H1 (cell line): Measurements from ENCODE around the gene FRY. TPM values are rescaled to one million over a fixed set of nuclear protein-coding genes. Genes with fewer than 3 reads are reported as not detected.

ENCODE experiments used
- CTCF ChIA-PET: fragments of 300-600 bp; sonication (Branson Sonifier 250); formaldehyde crosslinking; loops from one replicate; lab custom pipeline; 2021; ENCODE audit not compliant: partially characterized antibody; lab: Charles Lee
- POLR2A ChIA-PET: fragments of 300-600 bp; sonication (Branson Sonifier 250); formaldehyde crosslinking; loops from one replicate; lab custom pipeline; 2021; ENCODE audit warnings: inconsistent platforms; ENCODE audit not compliant: partially characterized antibody; lab: Charles Lee
- DNase-seq, 2 experiments: peaks; one replicate each; pipeline versions ENCODE4 v3.0.0 to v3.0.0-alpha.2; 2010 to 2022; ENCODE audit warnings: low spot score in 2 of 2, low read depth in 1 of 2, mixed read lengths in 1 of 2
- FAIRE-seq: peaks from 2 replicates; lab custom pipeline; 2011; peaks lifted over from hg19 to GRCh38; lab: Jason Lieb, UNC
- H2AFZ ChIP-seq: 2 replicates; pipeline ENCODE4 v1.8.1; 2012; ENCODE audit warnings: low read length, inconsistent platforms
- H2AK5ac ChIP-seq: 2 replicates; pipeline ENCODE4 v1.6.1; 2013; ENCODE audit warnings: low read depth, low read length
- H2BK120ac ChIP-seq: replicated peaks from 2 replicates; pipeline ENCODE3; 2013; ENCODE audit warnings: low read depth, low read length, inconsistent platforms
- H2BK12ac ChIP-seq: 2 replicates; pipeline ENCODE4 v1.6.1; 2013; ENCODE audit warnings: low read depth, low read length
- H2BK15ac ChIP-seq: 2 replicates; pipeline ENCODE4 v1.6.1; 2013; ENCODE audit warnings: low read length
- H2BK20ac ChIP-seq: 2 replicates; pipeline ENCODE4 v1.6.1; 2013; ENCODE audit warnings: low read length
- H2BK5ac ChIP-seq: 2 replicates; pipeline ENCODE4 v1.6.1; 2013; ENCODE audit warnings: low read depth, low read length
- H3K14ac ChIP-seq: 2 replicates; pipeline ENCODE4 v1.6.1; 2013; ENCODE audit warnings: inconsistent platforms; ENCODE audit not compliant: insufficient read length
- H3K18ac ChIP-seq: 2 replicates; pipeline ENCODE4 v1.6.1; 2013; ENCODE audit warnings: low read length; ENCODE audit errors: extremely low read depth
- H3K23ac ChIP-seq: 2 replicates; pipeline ENCODE4 v1.6.1; 2013; ENCODE audit warnings: inconsistent platforms; ENCODE audit not compliant: insufficient read length
- H3K23me2 ChIP-seq: 2 replicates; pipeline ENCODE4 v1.6.1; 2013; ENCODE audit warnings: low read depth, low read length
- H3K27ac ChIP-seq: 2 replicates; pipeline ENCODE4 v1.6.1; 2011; ENCODE audit warnings: low read depth, low read length, inconsistent platforms
- H3K27me3 ChIP-seq, 4 experiments: replicated peaks in 1 of 4; 1 replicate in 1 of 4; 2 replicates in 3 of 4; pipeline versions ENCODE4 v1.6.1 to v1.8.1; 2011 to 2013; ENCODE audit warnings: low read length in 3 of 4, mild to moderate bottlenecking in 3 of 4, inconsistent platforms in 2 of 4, mixed read lengths in 2 of 4, moderate library complexity in 1 of 4; ENCODE audit not compliant: control insufficient read depth in 3 of 4, insufficient read depth in 3 of 4; ENCODE audit errors: extremely low read depth in 1 of 4
- H3K36me3 ChIP-seq, 4 experiments: 2 replicates each; pipeline versions ENCODE4 v1.6.1 to v1.8.1; 2011 to 2013; ENCODE audit warnings: mild to moderate bottlenecking in 4 of 4, low read length in 3 of 4, moderate library complexity in 2 of 4, control low read depth in 1 of 4, inconsistent platforms in 1 of 4; ENCODE audit not compliant: insufficient read depth in 4 of 4, control insufficient read depth in 2 of 4
- H3K4ac ChIP-seq: replicated peaks from 2 replicates; pipeline ENCODE3; 2013; ENCODE audit warnings: low read length, low read depth, mixed read lengths, inconsistent platforms; ENCODE audit not compliant: insufficient read length
- H3K4me1 ChIP-seq, 4 experiments: replicated peaks in 1 of 4; 1 replicate in 1 of 4; 2 replicates in 3 of 4; pipeline versions ENCODE4 v1.6.1 to v1.8.1; 2011 to 2013; ENCODE audit warnings: low read length in 3 of 4, inconsistent platforms in 2 of 4, mixed read lengths in 1 of 4; ENCODE audit not compliant: insufficient read depth in 4 of 4, control insufficient read depth in 3 of 4
- H3K4me2 ChIP-seq, 2 experiments: 2 replicates each; pipeline versions ENCODE4 v1.6.1 to v1.8.1; 2011 to 2013; ENCODE audit warnings: low read depth in 2 of 2, low read length in 2 of 2, control low read depth in 1 of 2, inconsistent platforms in 1 of 2, mild to moderate bottlenecking in 1 of 2; ENCODE audit not compliant: insufficient read depth in 1 of 2
- H3K4me3 ChIP-seq, 4 experiments: fragments of 200-600, 300-600 bp in 1 of 4; sonication (generic), shearing (Covaris generic), sonication (Bioruptor Twin) in 1 of 4; 2 replicates each; pipeline versions ENCODE4 v1.5.1 to v1.8.1; 2011 to 2016; ENCODE audit warnings: low read length in 4 of 4, low read depth in 3 of 4, control low read depth in 2 of 4, inconsistent platforms in 2 of 4, mild to moderate bottlenecking in 2 of 4, mixed read lengths in 1 of 4, moderate library complexity in 1 of 4; ENCODE audit not compliant: insufficient read depth in 2 of 4; ENCODE audit errors: extremely low read depth in 1 of 4
- H3K56ac ChIP-seq: replicated peaks from 2 replicates; pipeline ENCODE3; 2013; ENCODE audit warnings: low read depth, mild to moderate bottlenecking, mixed read lengths, low read length, inconsistent platforms; ENCODE audit not compliant: insufficient read length
- H3K79me1 ChIP-seq: 2 replicates; pipeline ENCODE4 v1.6.1; 2013; ENCODE audit warnings: low read depth, low read length, control low read depth
- H3K79me2 ChIP-seq, 2 experiments: 2 replicates each; pipeline versions ENCODE4 v1.6.1 to v1.8.1; 2012 to 2013; ENCODE audit warnings: low read length in 2 of 2, mild to moderate bottlenecking in 2 of 2, inconsistent platforms in 1 of 2; ENCODE audit not compliant: insufficient read depth in 2 of 2, control insufficient read depth in 1 of 2
- H3K9ac ChIP-seq, 4 experiments: replicated peaks in 1 of 4; 1 replicate in 1 of 4; 2 replicates in 3 of 4; pipeline versions ENCODE4 v1.6.1 to v1.8.1; 2011 to 2013; ENCODE audit warnings: low read depth in 3 of 4, low read length in 3 of 4, control low read depth in 2 of 4, mild to moderate bottlenecking in 2 of 4, moderate library complexity in 2 of 4, inconsistent platforms in 1 of 4; ENCODE audit errors: extremely low read depth in 1 of 4
- H3K9me3 ChIP-seq, 2 experiments: 2 replicates each; pipeline versions ENCODE4 v1.6.1 to v1.8.1; 2012 to 2013; ENCODE audit warnings: mild to moderate bottlenecking in 2 of 2, moderate library complexity in 2 of 2, control low read depth in 1 of 2, inconsistent platforms in 1 of 2, low read depth in 1 of 2, low read length in 1 of 2, mixed read lengths in 1 of 2; ENCODE audit not compliant: insufficient read depth in 2 of 2
- H4K20me1 ChIP-seq, 2 experiments: replicated peaks in 1 of 2; 2 replicates each; pipeline versions ENCODE3 to v1.8.1; 2011 to 2013; ENCODE audit warnings: inconsistent platforms in 2 of 2, low read length in 2 of 2, mild to moderate bottlenecking in 1 of 2; ENCODE audit not compliant: insufficient read depth in 2 of 2, control insufficient read depth in 1 of 2
- H4K5ac ChIP-seq: 2 replicates; pipeline ENCODE4 v1.6.1; 2013; ENCODE audit warnings: low read length, low read depth, mixed read lengths, inconsistent platforms; ENCODE audit not compliant: insufficient read length
- H4K8ac ChIP-seq: 2 replicates; pipeline ENCODE4 v1.8.0; 2013; ENCODE audit warnings: mild to moderate bottlenecking, moderate library complexity, low read length, inconsistent platforms; ENCODE audit not compliant: insufficient read depth; ENCODE audit errors: extremely low read depth
- H4K91ac ChIP-seq: replicated peaks from 2 replicates; pipeline ENCODE3; 2013; ENCODE audit warnings: low read length, mixed read lengths, inconsistent platforms; ENCODE audit not compliant: insufficient read length
- CBX5 ChIP-seq: fragments of 300-800, 300-1000 bp; sonication (generic); IDR thresholded peaks from 2 replicates; pipeline ENCODE4 v1.7.1; 2016; ENCODE audit warnings: antibody characterized with exemption, low read length, low read depth
- CBX8 ChIP-seq: fragments of 300-800, 300-1000 bp; sonication (generic); IDR thresholded peaks from 2 replicates; pipeline ENCODE4 v1.7.1; 2016; ENCODE audit warnings: low read depth, low read length, borderline replicate concordance
- CREB1 ChIP-seq: IDR thresholded peaks from 2 replicates; pipeline ENCODE4 v1.6.1; 2012; ENCODE audit warnings: inconsistent platforms
- EGR1 ChIP-seq: IDR thresholded peaks from 2 replicates; pipeline ENCODE4 v1.6.1; 2011; ENCODE audit warnings: low read depth, low read length, borderline replicate concordance
- KDM1A ChIP-seq: fragments of 200-600, 300-600 bp; sonication (generic); IDR thresholded peaks from 2 replicates; pipeline ENCODE4 v1.7.1; 2016; ENCODE audit warnings: mild to moderate bottlenecking, low read length, borderline replicate concordance
- MAFK ChIP-seq: IDR thresholded peaks from 2 replicates; pipeline ENCODE4 v1.6.1; 2012; ENCODE audit warnings: low read depth, mild to moderate bottlenecking, improper control_type of control experiment, low read length
- PHF8 ChIP-seq: fragments of 200-600 bp; sonication (generic); conservative IDR thresholded peaks from 2 replicates; pipeline ENCODE4 v1.7.1; 2012; ENCODE audit warnings: low read depth, mild to moderate bottlenecking, inconsistent platforms, low read length, moderate library complexity
- RBBP5 ChIP-seq: IDR thresholded peaks from 2 replicates; pipeline ENCODE4 v1.7.1; 2012; ENCODE audit warnings: low read depth, mild to moderate bottlenecking, inconsistent platforms, low read length, moderate library complexity, borderline replicate concordance
- RNF2 ChIP-seq: fragments of 200-900, 300-1000 bp; sonication (generic); IDR thresholded peaks from 2 replicates; pipeline ENCODE4 v1.7.1; 2016; ENCODE audit warnings: borderline replicate concordance, low read depth, mild to moderate bottlenecking, antibody characterized with exemption, low read length; ENCODE audit not compliant: poor library complexity, severe bottlenecking; ENCODE audit errors: missing control alignments
- RXRA ChIP-seq: IDR thresholded peaks from 2 replicates; pipeline ENCODE4 v1.6.1; 2011; ENCODE audit warnings: low read depth, mild to moderate bottlenecking, low read length, moderate library complexity; ENCODE audit not compliant: insufficient read depth
- TAF1 ChIP-seq: IDR thresholded peaks from 2 replicates; pipeline ENCODE4 v1.6.1; 2011; ENCODE audit warnings: mild to moderate bottlenecking, low read depth, low read length
- TBP ChIP-seq: IDR thresholded peaks from 2 replicates; pipeline ENCODE4 v1.6.1; 2011; ENCODE audit warnings: low read depth, low read length, improper control_type of control experiment
- WGBS, 2 experiments: shearing (Covaris generic) in 1 of 2; methylation state at CpG; one replicate each; pipeline versions ENCODE4 v1.1.6 to v1.1.7; 2013 to 2015; ENCODE audit warnings: low lambda C conversion rate in 2 of 2, mixed read lengths in 2 of 2, inconsistent platforms in 1 of 2, low coverage in 1 of 2, missing lambda C conversion rate in 1 of 2; ENCODE audit not compliant: insufficient replicate concordance in 2 of 2, insufficient coverage in 1 of 2, insufficient read length in 1 of 2; ENCODE audit errors: extremely low coverage in 1 of 2, missing lambda C conversion rate in 1 of 2; 5-methylcytosine and 5-hydroxymethylcytosine counted together
- polyA plus RNA-seq, 7 experiments: library from polyadenylated mRNA; depleted of rRNA in 3 of 7; stranded (reverse) in 5 of 7; unstranded in 2 of 7; fragments of >200 nt in 5 of 7; fragments of 200-250 nt in 2 of 7; gene quantifications; 1 replicate in 5 of 7; 2 replicates in 1 of 7; 4 replicates in 1 of 7; pipeline versions ENCODE4 v1.2.1 to v1.2.3, GENCODE V29; 2011 to 2013; ENCODE audit warnings: missing spikeins in 2 of 7, mixed read lengths in 2 of 7
- total RNA-seq: library from RNA; stranded (reverse); fragmentation: NEBNext Ultra II Directional; extraction: Animal tissue kit (Norgen Biotek cat#: 25700); gene quantifications from 2 replicates; pipeline ENCODE4 v1.2.1, GENCODE V29; 2021

Gene FRY
- total and polyA plus RNA-seq, 2 of the 8 experiments (the other 6 are each of a cell fraction or from before 2014, with no cell fraction given) = 4.3 to 9.2 TPM

DNA sequence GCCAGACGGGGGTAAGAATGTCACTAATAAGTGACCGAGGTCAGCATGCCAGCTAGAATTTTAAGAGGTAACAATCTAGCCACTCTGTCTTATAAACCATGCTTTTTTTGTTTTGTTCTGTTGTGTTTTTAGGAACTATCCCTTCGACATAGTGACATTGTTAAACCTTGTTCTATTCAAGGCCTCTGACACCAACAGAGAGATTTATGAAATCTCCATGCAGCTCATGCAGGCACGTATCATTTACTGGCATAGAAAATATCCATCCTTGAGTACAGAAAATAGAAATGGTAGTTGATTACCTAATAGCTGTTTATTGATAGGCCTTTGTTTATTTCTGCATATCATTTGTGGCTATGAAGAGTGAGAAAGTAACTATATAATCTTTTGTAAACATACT is 170.2 kb downstream of the FRY start:
- no peak overlapping the region for H3K27ac ChIP-seq
- H3K36me3 ChIP-seq = no peaks in the 10 kb centered on the region; a peak in 1 of 8 replicates
- no peak overlapping the region for H3K9ac ChIP-seq
- no peaks in the 10 kb centered on the region for H3K79me1 ChIP-seq
- no peak overlapping the region for H3K14ac ChIP-seq
- no peak overlapping the region for H4K5ac ChIP-seq
- H3K18ac ChIP-seq = no peak overlapping the region
- no peaks in the 10 kb centered on the region for H3K23me2 ChIP-seq
- no peak overlapping the region for H3K4ac ChIP-seq
- POLR2A ChIA-PET = no interaction called here
- H2BK12ac ChIP-seq = no peak overlapping the region
- 84% methylated on average over 4 of the region's 4 CpGs; no CpG with 5 or more reads in 1 of the 2 experiments for WGBS, 2 experiments
- CTCF ChIA-PET = interaction anchor here (1.2 to 1.3 kb wide), 2 partner anchors 37 to 182 kb away, joined by 4 to 5 read pairs; no protein-coding TSS in a partner anchor
- H2BK20ac ChIP-seq = no peak overlapping the region
- no peak overlapping the region for H2BK120ac ChIP-seq
- H2AK5ac ChIP-seq = no peak overlapping the region
- H3K4me3 ChIP-seq = no peak overlapping the region
- H4K20me1 ChIP-seq = no peaks in the 10 kb centered on the region
- H4K91ac ChIP-seq = no peak overlapping the region
- DNase-seq (no peak), FAIRE-seq (no peak)
- no peak overlapping the region for H4K8ac ChIP-seq
- no peak overlapping the region for H3K23ac ChIP-seq
- no peak overlapping the region for H2BK5ac ChIP-seq
- H3K56ac ChIP-seq = no peak overlapping the region
- H3K9me3 ChIP-seq = no peaks in the 10 kb centered on the region
- TF ChIP-seq PHF8 (no peak), TBP (no peak), CBX8 (no peak), RXRA (no peak), CREB1 (no peak), RBBP5 (no peak), EGR1 (no peak), CBX5 (no peak), TAF1 (no peak), RNF2 (no peak), MAFK (no peak), KDM1A (no peak)
- H3K79me2 ChIP-seq = no peaks in the 10 kb centered on the region
- H3K4me2 ChIP-seq = no peak overlapping the region
- no peak overlapping the region for H2BK15ac ChIP-seq
- no peaks in the 10 kb centered on the region for H3K27me3 ChIP-seq
- H3K4me1 ChIP-seq = 0 out of 7 replicates have a peak, but pooled peaks cover 0 to 2% (median 0%) of the 10 kb centered on the region in 4 experiments
- no peak overlapping the region for H2AFZ ChIP-seq
